Measurements from ENCODE around the gene SNX5.

DNA sequence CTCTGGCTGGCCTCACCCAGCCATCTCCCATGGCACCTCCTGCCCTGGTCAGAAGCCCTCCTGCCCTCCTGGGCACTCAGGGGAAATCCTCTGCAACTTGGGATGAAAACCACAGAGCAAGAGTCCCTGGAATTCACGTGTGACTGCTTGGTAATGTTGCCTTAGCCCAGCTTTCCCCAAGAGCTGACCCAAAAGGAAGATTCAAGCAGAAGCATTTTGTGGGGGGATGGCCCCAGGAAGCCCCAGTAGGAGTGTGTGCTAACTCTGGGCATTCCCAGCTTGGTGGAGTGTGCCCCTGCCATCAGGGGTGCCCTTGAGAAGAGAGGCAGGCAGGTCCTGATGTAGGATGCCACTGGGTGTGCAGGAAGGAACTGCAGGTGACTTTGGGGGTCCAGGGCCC is 35.5 kb downstream of the SNX5 start:
- TF ChIP-seq, protein P1, sequence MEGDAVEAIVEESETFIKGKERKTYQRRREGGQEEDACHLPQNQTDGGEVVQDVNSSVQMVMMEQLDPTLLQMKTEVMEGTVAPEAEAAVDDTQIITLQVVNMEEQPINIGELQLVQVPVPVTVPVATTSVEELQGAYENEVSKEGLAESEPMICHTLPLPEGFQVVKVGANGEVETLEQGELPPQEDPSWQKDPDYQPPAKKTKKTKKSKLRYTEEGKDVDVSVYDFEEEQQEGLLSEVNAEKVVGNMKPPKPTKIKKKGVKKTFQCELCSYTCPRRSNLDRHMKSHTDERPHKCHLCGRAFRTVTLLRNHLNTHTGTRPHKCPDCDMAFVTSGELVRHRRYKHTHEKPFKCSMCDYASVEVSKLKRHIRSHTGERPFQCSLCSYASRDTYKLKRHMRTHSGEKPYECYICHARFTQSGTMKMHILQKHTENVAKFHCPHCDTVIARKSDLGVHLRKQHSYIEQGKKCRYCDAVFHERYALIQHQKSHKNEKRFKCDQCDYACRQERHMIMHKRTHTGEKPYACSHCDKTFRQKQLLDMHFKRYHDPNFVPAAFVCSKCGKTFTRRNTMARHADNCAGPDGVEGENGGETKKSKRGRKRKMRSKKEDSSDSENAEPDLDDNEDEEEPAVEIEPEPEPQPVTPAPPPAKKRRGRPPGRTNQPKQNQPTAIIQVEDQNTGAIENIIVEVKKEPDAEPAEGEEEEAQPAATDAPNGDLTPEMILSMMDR (IDR thresholded peaks at IDR 0.05; ENCODE audit: borderline replicate concordance, extremely low read depth, low read length, poor library complexity, severe bottlenecking), result no peak
- TF ChIP-seq EZH2 (IDR thresholded peaks at IDR 0.05; ENCODE audit: borderline replicate concordance, low read depth, low read length, severe bottlenecking), result no peak

All from DND-41 (cell line).